Hematopoietic multipotent progenitor cell treated with erythropoietin and hydrocortisone succinate and interleukin-3 and kit ligand, for 8 days (in vitro differentiated cells): ENCODE data around the gene ATP11A.
A peak's percentile ranks its signal among the peaks of the same experiment; 100 is the strongest.
"Not testable (repeated sequence)": the region's sequence is repeated elsewhere in the genome, so short reads cannot be mapped to it uniquely, and the experiment has no call there.

ENCODE experiments used
- DNase-seq: peaks from one replicate; pipeline ENCODE4 v3.0.0-alpha.2; 2015

The ATP11A gene

DNA sequence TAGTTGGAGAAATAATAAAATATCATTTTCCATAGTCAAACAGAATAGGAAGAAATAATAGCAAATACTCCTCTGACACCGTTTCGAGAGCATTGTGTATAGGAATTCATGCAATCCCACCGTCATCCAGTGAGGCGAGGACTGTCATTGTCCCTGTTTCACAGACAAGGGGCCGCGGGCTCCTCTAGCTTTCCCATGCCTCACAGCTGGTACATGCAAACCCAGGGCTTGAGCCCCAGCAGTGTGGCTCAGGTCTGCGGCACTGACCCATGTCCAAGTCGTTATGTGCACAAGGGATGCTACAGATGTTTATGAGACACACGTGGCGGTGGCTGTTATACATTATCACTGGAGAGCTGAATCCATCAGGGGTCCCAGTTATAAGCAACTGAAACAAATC lies 18.5 kb upstream of the ATP11A start:
- no peak for DNase-seq

DNA sequence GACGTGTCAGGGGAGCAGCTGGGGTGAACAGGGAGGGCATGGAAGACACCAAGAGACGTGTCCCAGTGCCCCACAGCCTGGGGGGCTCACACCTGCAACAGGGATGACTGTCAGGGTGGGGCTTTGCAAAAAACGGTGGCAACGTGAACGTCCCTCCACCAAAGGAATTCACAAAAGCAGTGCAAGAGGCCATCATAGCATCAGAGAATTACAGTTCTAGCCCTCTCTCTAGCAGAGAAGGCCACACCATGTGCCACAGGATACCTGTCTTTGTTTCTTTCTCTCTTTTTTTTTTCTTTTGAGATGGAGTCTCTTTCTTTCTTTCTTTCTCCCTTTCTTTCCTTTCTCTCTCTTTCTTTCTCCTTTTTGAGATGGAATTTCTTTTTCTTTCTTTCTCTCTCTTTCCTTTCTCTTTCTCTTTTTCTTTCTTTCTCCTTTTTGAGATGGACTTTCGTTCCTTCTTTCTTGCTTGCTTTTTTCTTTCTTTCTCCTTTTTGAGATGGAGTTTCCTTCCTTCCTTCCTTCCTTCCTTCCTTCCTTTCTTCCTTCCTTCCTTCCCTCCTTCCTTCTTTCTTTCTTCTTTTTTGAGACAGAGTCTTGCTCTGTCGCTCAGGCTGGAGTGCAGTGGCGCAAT lies 17.1 kb upstream of the ATP11A start:
- no peak for DNase-seq

- DNase-seq: no peak
Observed at GRCh38 chr13:112674412-112675365, 15.1 kb upstream of the ATP11A start.

- DNase-seq: no peak
Observed at GRCh38 chr13:112675366-112675756, 14.5 kb upstream of the ATP11A start.

DNA sequence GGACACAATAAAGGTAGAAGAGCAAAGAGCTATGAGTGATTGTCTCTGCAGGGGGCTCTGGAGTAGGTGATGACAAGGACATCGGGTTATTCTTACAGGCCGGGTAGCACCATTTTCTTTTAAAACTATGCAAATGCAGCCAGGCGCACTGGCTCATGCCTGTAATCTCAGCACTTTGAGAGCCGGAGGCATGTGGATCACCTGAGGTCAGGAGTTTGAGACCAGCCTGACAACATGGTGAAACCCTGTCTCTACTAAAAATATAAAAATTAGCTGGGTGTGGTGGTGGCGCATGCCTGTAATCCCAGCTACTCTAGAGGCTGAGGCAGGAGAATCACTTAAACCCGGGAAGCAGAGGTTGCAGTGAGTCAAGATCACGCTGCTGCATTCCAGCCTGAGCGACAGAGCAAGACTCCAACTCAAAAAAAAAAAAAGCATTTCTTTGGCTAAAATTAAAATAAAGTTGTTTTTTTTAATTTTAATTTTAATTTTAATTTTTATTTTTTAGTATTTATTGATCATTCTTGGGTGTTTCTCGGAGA lies 12.3 kb upstream of the ATP11A start:
- DNase-seq: not testable (repeated sequence)

- DNase-seq: no peak
Observed at GRCh38 chr13:112679381-112679780, 10.5 kb upstream of the ATP11A start.

DNA sequence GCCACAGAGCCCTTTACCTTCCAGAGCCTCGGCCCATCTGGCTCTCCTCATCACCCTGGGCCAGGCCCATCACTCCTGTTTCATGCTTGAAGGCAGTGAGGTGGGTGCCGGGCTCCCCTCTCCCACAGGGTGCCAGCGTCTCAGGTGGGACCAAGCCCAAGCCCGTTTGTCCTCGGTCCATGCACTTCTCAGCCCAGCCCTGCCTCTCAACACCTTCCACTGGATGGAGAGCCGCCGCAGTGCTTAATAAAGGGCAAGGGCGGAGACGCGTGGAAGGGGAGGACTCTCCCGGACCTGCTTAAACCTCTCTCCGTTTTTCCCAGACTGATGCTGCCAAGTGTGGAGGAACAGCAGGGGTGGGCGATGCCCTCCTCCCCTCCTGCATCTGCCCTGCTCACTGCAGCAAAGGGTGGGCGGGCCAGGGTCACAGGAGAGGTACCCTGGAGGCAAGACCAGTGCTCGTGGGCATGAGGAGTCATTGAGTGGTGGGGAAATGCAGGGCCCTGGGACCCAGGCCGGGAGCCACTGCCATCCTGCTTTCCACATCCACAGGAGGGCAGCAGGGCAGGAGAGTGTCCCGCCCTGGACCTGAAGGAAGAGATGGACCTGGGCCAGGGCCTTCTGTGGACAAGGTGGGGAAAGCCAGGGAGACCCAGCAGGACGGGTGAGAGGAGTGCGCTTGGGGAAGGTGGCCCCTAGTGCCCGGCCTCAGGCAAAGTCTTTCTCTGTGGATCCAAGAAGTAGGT lies 9.7 kb upstream of the ATP11A start:
- DNase-seq: no peak

DNA sequence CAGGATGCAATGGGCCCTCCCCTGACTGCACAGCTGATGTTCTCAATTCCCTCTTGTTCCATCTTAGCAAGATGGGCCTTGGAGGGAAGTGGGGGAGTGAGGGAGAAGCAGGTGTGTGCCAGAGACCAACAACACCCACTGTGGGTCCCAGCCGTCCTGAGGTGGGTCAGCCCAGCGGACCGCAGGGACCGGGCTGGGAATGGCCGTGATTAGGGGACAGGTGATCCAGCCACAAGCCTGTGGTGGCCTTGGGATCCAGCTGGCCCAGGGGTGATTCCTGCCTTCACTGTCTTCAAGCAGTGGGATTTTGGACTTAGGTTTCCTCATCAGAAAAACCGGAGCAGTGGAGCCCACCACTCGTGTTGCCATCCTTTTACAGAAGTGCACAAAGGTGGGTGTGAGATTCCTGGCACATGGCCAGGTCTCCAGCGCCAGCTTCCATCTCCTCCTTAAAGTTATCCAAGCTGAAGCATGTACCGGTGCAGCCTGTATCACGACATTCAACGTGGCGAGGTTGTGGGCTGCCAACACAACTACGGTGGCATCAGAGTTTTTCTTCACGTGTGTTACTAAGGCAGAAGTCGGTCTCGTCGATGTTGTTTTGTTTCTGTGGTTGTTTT lies 9.0 kb upstream of the ATP11A start:
- no peak for DNase-seq

- no peak for DNase-seq
Observed at GRCh38 chr13:112683581-112683980, 6.3 kb upstream of the ATP11A start.

DNA sequence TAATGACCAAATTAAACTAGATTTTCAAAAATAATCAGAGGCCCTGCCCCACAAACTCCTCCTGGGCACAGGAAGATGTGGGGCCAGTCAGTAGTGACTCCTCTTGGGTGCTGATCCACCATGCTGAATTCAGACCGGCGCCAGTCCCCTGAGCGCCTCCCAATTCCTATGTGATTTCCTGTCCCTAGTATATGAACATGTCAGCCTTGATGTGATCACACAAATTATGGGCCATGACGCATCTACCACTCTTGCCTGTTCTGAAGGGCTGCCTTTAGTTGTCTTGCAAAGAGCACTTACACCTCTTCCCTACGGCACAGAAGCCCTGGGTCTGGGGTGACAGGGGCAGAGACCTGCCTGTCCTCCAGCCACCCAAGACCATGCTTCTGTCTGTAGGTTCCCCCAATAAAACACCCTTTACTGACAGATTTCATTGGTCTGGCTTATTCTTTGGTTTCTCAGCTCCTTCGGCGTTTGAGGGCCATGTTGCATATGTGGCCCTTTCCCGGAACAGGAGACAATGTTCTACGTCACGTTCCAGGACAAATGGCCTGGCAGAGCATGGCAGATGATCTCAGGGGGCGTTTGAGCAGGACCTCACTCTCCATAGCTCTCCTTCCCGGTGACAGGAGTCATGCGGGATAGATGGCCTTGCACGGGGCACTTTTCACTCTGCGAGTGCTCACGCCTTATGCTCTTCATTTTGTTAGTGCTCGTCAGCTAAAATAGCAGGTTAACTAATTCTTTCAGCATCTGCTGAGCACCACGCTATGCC lies 5.6 kb upstream of the ATP11A start:
- no peak for DNase-seq

DNA sequence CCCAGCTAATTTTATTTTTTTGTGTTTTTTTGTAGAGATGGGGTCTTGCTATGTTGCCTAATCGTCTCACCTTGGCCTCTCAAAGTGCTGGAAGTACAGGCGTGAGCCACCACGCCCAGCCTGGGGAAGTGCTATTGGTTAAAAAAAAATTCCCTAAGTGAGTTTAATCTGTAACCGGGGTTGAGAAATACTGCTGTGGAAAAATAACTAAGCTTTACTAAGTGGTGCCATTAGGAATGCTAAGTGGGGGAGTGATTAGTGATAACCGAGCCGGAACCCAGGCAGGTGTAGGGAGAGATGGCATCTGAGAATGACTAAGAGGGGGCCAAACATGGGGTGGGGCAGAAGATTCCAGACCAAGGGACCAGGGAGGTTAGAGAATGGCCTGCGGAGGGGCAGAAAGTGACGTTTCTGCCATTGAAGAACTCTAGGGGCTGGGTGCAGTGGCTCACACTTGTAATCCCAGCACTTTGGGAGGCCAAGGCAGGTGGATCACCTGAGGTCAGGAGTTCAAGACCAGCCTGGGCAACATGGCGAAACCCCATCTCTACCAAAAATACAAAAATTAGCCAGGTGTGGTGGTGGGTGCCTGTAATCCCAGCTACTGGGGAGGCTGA lies 4.5 kb upstream of the ATP11A start:
- not testable (repeated sequence) for DNase-seq

DNA sequence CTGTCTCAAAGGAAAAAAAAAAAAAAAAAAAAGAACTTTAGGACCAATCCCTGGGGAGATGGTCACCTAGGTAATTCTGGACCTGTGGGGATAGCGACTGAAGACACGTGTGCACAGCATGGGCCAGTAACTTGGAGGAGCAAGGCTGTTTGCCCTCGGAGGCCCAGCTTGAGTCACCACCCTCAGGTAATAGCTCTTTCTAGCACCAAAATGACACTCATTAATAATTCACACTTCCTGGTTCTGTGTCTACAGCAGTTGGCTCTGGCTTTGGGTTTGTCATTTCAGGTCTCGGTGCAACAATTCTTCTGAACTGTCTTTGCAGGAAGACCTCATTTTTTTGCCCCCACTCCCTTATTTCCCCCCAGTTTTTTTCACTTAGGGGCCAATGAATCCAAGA lies 3.9 kb upstream of the ATP11A start:
- DNase-seq: no peak

DNA sequence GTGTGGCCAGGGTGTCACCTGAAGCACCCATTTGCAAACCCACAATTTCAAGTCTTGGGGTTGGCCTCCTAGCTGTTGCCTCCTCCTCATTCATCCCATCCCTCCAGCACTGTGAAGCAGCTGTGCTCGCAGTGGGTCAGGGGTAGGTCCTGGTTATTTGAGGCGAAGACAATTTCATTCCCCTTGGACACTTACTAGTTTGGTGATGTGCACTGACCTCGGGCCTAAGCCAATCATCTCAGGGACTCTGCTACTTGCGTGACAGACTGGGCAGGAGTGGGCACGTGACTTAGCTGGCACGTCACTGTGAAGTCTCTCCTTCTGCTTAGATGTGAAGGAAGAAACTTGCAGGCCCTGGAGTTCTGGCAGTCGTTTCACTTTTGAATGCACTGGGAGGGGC lies 3.5 kb upstream of the ATP11A start:
- no peak for DNase-seq

DNA sequence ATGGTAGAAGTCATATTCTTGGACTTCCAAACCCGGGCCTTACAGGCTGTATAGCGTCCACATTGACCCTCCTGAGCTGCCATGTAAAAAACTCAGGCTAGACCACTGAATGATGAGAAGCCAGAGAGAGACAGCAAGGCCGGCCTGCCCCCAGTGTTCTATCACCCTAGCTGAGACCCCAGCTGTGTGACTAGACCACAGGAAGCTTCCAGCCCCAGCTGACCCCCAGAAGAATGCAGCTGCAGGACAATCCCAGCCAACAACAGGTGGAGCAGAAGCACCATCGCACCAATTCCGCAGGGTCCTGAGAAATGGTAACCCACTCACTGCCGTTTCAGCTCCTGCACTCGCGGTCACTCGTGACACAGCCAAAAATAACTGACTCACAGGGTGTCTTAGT lies 2.9 kb upstream of the ATP11A start:
- DNase-seq: no peak

GRCh38 chr13:112687836-112688559 lies 1.8 kb upstream of the ATP11A start:
- no peak for DNase-seq

- DNase-seq: peak; percentile 45
Observed at GRCh38 chr13:112688560-112689302, 1.1 kb upstream of the ATP11A start.

GRCh38 chr13:112690283-112690929 lies 568 bp downstream of the ATP11A start:
- no peak for DNase-seq

GRCh38 chr13:112692104-112692503 lies 2.3 kb downstream of the ATP11A start:
- DNase-seq: no peak

GRCh38 chr13:112692586-112692985 lies 2.7 kb downstream of the ATP11A start:
- DNase-seq: no peak
